VCaP (cell line): ENCODE results near the gene ID4.

Experiments used
- H3K27ac ChIP-seq: fragments of 450-650 bp; 2 replicates; pipeline ENCODE4 v1.5.1; 2017
- CTCF ChIP-seq: fragments of 450-650 bp; conservative IDR thresholded peaks from 2 replicates; pipeline ENCODE4 v1.5.1; 2017; ENCODE audit warnings: mild to moderate bottlenecking, moderate library complexity

ID4 gene

GRCh38 chr6:19836799-19837510 lies at the start of gene ID4:
Gene ID4, plus strand, starts transcription at chr6:19837370. Its CDS starts 385 bp downstream, at chr6:19837755.
- H3K27ac ChIP-seq, result peak within 1 kb of the TSS; percentile 94
- no peak for TF ChIP-seq CTCF

- TF ChIP-seq CTCF, result no peak
- H3K27ac ChIP-seq, result no peak overlapping the region
Observed at GRCh38 chr6:19788686-19789085, 48.5 kb upstream of the ID4 start.

GRCh38 chr6:19789100-19789803 lies 47.9 kb upstream of the ID4 start:
- no peak for TF ChIP-seq CTCF
- no peak overlapping the region for H3K27ac ChIP-seq

GRCh38 chr6:19791267-19791666 lies 45.9 kb upstream of the ID4 start:
- no peak for TF ChIP-seq CTCF
- H3K27ac ChIP-seq, result no peak overlapping the region

- no peak overlapping the region for H3K27ac ChIP-seq
- TF ChIP-seq CTCF, result no peak
Observed at GRCh38 chr6:19795211-19795610, 42.0 kb upstream of the ID4 start.

GRCh38 chr6:19796452-19796851 lies 40.7 kb upstream of the ID4 start:
- no peak for TF ChIP-seq CTCF
- no peak overlapping the region for H3K27ac ChIP-seq

- no peak for TF ChIP-seq CTCF
- H3K27ac ChIP-seq, result no peak overlapping the region
Observed at GRCh38 chr6:19798362-19798761, 38.8 kb upstream of the ID4 start.
